BLaER1 (cell line): Measurements from ENCODE around the gene RNPS1.
"Not testable (repeated sequence)": the region's sequence is repeated elsewhere in the genome, so short reads cannot be mapped to it uniquely, and the experiment has no call there.

ENCODE experiments used
- H3K27ac ChIP-seq: shearing (Covaris generic); formaldehyde crosslinking; 2 replicates; pipeline ENCODE4 v1.8.1; 2022
- H3K27me3 ChIP-seq: shearing (Covaris generic); formaldehyde crosslinking; 2 replicates; pipeline ENCODE4 v1.8.1; 2022
- H3K36me3 ChIP-seq: shearing (Covaris generic); formaldehyde crosslinking; 2 replicates; pipeline ENCODE4 v1.8.1; 2022
- H3K4me1 ChIP-seq: shearing (Covaris generic); formaldehyde crosslinking; 2 replicates; pipeline ENCODE4 v1.8.1; 2022
- H3K4me2 ChIP-seq: shearing (Covaris generic); formaldehyde crosslinking; 2 replicates; pipeline ENCODE4 v1.8.1; 2022
- H3K4me3 ChIP-seq: shearing (Covaris generic); formaldehyde crosslinking; 2 replicates; pipeline ENCODE4 v1.8.1; 2022
- H3K9ac ChIP-seq: shearing (Covaris generic); formaldehyde crosslinking; 2 replicates; pipeline ENCODE4 v1.8.1; 2022
- H3K9me3 ChIP-seq: shearing (Covaris generic); formaldehyde crosslinking; 2 replicates; pipeline ENCODE4 v1.8.1; 2022
- H4K20me1 ChIP-seq: shearing (Covaris generic); formaldehyde crosslinking; 2 replicates; pipeline ENCODE4 v1.8.1; 2022
- Cebpa-rat ChIP-seq: shearing (Covaris generic); IDR thresholded peaks from 2 replicates; pipeline ENCODE4 v1.8.1; 2022

The RNPS1 gene

DNA sequence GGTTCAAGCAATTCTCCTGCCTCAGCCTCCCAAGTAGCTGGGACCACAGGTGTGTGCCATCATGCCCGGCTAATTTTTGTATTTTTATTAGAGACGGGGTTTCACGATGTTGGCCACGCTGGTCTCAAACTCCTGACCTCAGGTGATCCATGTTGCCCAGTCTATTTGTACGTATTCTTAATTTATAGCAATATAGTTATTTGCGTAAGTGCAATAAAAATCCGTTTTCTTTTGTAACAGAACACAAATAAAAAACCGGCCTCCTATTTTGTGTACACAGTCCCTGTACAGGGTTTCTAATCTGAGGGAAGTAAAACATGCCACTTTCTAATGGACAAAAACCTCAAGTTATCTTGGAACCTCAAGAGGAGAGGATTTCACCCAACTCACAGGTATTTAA is 7.7 kb downstream of the RNPS1 start:
- H3K9ac ChIP-seq: no peak overlapping the region
- H3K9me3 ChIP-seq: no peaks in the 10 kb centered on the region
- peaks cover 100% of the 10 kb centered on the region for H3K36me3 ChIP-seq
- no peak overlapping the region for H3K27ac ChIP-seq
- H3K4me3 ChIP-seq: no peak overlapping the region
- no peaks in the 10 kb centered on the region for H3K27me3 ChIP-seq
- no peaks in the 10 kb centered on the region; the same call in 1 of the 2 replicates for H3K4me1 ChIP-seq
- peaks cover 100% of the 10 kb centered on the region for H4K20me1 ChIP-seq
- H3K4me2 ChIP-seq: no peak overlapping the region
- TF ChIP-seq Cebpa-rat: no peak

- H3K27ac ChIP-seq, H3K9me3 ChIP-seq, H3K4me2 ChIP-seq, H3K4me1 ChIP-seq, H3K27me3 ChIP-seq, H3K4me3 ChIP-seq: not testable (repeated sequence)
- Histone ChIP-seq H3K9ac (0 out of 2 replicates have a peak overlapping the region, but pooled peaks have one; percentile 40), H3K36me3 (peaks cover 100% of the 10 kb centered on the region), H4K20me1 (peaks cover 97% of the 10 kb centered on the region)
These were observed 9.4 kb downstream of the RNPS1 start for GRCh38 chr16:2258530-2258929.

GRCh38 chr16:2257726-2258125 is 10.2 kb downstream of the RNPS1 start:
- no peak overlapping the region for H3K4me2 ChIP-seq
- H4K20me1 ChIP-seq: peaks cover 97% of the 10 kb centered on the region
- H3K27ac ChIP-seq: no peak overlapping the region
- no peaks in the 10 kb centered on the region for H3K9me3 ChIP-seq
- 0 out of 2 replicates have a peak, but pooled peaks cover under 1% of the 10 kb centered on the region for H3K4me1 ChIP-seq
- no peak for TF ChIP-seq Cebpa-rat
- peaks cover 100% of the 10 kb centered on the region for H3K36me3 ChIP-seq
- no peak overlapping the region; the same call in 1 of the 2 replicates for H3K9ac ChIP-seq
- no peak overlapping the region for H3K4me3 ChIP-seq
- H3K27me3 ChIP-seq: no peaks in the 10 kb centered on the region

DNA sequence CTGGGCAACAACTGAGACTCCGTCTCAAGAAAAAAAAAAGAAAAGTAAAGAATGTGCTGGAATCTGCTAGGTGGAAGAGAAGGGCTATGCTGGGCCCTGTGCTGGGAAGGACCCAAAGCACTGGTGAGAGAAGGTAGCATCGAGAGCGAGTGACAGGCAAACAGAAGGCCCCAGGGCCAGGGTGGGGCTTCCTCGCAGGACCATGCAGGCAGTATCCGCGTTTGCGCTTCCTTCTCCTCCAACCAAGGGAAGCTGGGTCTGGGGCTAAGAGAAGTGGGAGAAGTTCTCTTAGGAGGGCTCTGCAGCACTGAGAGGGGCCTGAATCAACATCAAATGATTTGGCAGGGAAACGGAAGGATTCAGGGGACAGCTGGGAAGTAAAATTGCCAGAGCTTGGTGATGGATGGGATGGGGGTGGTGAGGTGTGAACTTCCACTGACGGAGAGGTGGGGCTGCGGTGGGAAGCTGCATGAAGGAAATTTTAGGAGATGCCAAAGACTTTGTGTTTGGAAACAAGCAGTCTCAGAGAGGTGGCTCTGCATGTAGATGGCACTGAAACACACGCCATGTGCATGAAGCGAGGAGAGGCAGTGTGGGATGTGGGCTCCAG is 11.3 kb downstream of the RNPS1 start:
- no peak for TF ChIP-seq Cebpa-rat
- Histone ChIP-seq H4K20me1 (peaks cover 97% of the 10 kb centered on the region), H3K9ac (0 out of 2 replicates have a peak overlapping the region, but pooled peaks have one; percentile 10), H3K4me1 (peaks cover 11% of the 10 kb centered on the region), H3K36me3 (peaks cover 99% of the 10 kb centered on the region), H3K4me3 (no peak overlapping the region), H3K9me3 (no peaks in the 10 kb centered on the region), H3K27ac (no peak overlapping the region), H3K27me3 (no peaks in the 10 kb centered on the region), H3K4me2 (no peak overlapping the region)

GRCh38 chr16:2253293-2253692 is 14.6 kb downstream of the RNPS1 start:
- H3K9ac ChIP-seq: no peak overlapping the region
- H3K4me2 ChIP-seq: no peak overlapping the region
- no peaks in the 10 kb centered on the region for H3K9me3 ChIP-seq
- H3K27me3 ChIP-seq: no peaks in the 10 kb centered on the region
- H4K20me1 ChIP-seq: peaks cover 69% of the 10 kb centered on the region
- peaks cover 30% of the 10 kb centered on the region for H3K4me1 ChIP-seq
- H3K36me3 ChIP-seq: peaks cover 77% of the 10 kb centered on the region
- TF ChIP-seq Cebpa-rat: no peak
- H3K27ac ChIP-seq: no peak overlapping the region
- no peak overlapping the region for H3K4me3 ChIP-seq

- Histone ChIP-seq H3K27ac (no peak overlapping the region), H4K20me1 (peaks cover 67% of the 10 kb centered on the region), H3K4me2 (no peak overlapping the region), H3K9me3 (no peaks in the 10 kb centered on the region), H3K9ac (0 out of 2 replicates have a peak overlapping the region, but pooled peaks have one; percentile 93), H3K4me3 (no peak overlapping the region), H3K36me3 (peaks cover 76% of the 10 kb centered on the region), H3K4me1 (peaks cover 30% of the 10 kb centered on the region), H3K27me3 (no peaks in the 10 kb centered on the region)
- TF ChIP-seq Cebpa-rat: no peak
These were observed 15.1 kb downstream of the RNPS1 start for GRCh38 chr16:2252806-2253148.

DNA sequence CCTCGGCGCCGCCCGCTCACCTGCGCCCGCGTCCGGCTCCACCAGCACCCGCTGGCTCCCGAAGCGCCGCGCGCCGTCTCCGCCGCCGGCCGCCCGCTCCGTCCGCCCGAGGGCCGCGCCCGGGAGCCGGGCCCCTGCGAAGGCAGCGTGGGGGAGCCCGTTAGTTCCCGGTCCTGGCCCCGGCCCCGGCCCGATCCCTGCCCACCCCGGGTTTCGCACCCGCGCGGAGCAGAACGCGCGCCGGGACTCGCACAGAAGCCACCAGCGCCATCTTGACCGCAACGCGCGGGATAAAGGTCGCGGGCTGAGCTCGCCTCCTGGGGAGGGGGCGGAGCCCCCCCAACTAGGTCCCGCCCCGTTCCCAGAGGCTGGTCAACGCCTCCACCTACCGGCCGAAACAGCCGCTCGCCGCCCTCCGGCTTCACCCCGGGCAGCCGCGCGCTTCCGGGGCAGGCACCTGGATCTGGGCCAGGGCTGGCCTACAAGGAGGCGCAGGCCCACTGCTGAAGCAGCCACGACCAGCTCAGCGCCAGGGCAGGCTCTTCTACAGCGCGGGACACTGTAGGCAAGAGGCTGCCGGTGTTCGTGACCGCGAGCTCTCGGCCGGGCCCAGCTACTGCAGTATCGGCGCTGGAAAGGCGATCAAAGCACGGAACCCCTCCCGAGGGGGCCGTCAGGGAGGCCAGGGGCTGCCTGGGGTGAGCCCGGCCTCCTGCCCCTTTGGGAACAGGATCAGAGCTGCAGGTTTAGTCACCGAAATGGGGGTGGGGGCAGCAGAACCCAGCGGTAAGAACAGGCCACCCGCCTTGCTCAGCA is 16.4 kb downstream of the RNPS1 start, which contains the start of gene ECI1:
Gene ECI1 (minus strand): TSS at position 292 of the 816 bp plus-strand sequence. CDS start 21 bp downstream, at position 271.
- H3K4me1 ChIP-seq: peaks cover 30% of the 10 kb centered on the region
- peak within 1 kb of the TSS; percentile 84 for H3K4me3 ChIP-seq
- peak within 1 kb of the TSS; percentile 91 for H3K4me2 ChIP-seq
- H4K20me1 ChIP-seq: peaks cover 55% of the 10 kb centered on the region
- no peak for TF ChIP-seq Cebpa-rat
- peaks cover 76% of the 10 kb centered on the region for H3K36me3 ChIP-seq
- peak within 1 kb of the TSS; percentile 93 for H3K27ac ChIP-seq
- H3K9me3 ChIP-seq: no peaks in the 10 kb centered on the region
- H3K27me3 ChIP-seq: no peaks in the 10 kb centered on the region
- peak within 1 kb of the TSS; percentile 93 for H3K9ac ChIP-seq

- H3K36me3 ChIP-seq: peaks cover 76% of the 10 kb centered on the region
- peak overlapping the region; percentile 84 for H3K4me3 ChIP-seq
- H3K27ac ChIP-seq: peak overlapping the region; percentile 93
- H3K4me1 ChIP-seq: peaks cover 30% of the 10 kb centered on the region
- TF ChIP-seq Cebpa-rat: no peak
- H3K9ac ChIP-seq: peak overlapping the region; percentile 93
- peaks cover 55% of the 10 kb centered on the region for H4K20me1 ChIP-seq
- H3K9me3 ChIP-seq: no peaks in the 10 kb centered on the region
- H3K27me3 ChIP-seq: no peaks in the 10 kb centered on the region
- H3K4me2 ChIP-seq: peak overlapping the region; percentile 91
These were observed 17.2 kb downstream of the RNPS1 start for GRCh38 chr16:2250652-2251295.

- Histone ChIP-seq H3K4me2 (no peak overlapping the region), H3K9ac (no peak overlapping the region), H4K20me1 (peaks cover 45% of the 10 kb centered on the region), H3K4me1 (peaks cover 29% of the 10 kb centered on the region), H3K27ac (no peak overlapping the region), H3K27me3 (no peaks in the 10 kb centered on the region), H3K36me3 (peaks cover 79% of the 10 kb centered on the region), H3K4me3 (no peak overlapping the region), H3K9me3 (no peaks in the 10 kb centered on the region)
- no peak for TF ChIP-seq Cebpa-rat
These were observed 21.5 kb downstream of the RNPS1 start for GRCh38 chr16:2246301-2246885.
